ENCODE data around the gene GFOD2. TPM values are rescaled to one million over a fixed set of nuclear protein-coding genes. Genes with fewer than 3 reads are reported as not detected.

GFOD2 gene
- total RNA-seq, 1 donor: 11.9 TPM

DNA sequence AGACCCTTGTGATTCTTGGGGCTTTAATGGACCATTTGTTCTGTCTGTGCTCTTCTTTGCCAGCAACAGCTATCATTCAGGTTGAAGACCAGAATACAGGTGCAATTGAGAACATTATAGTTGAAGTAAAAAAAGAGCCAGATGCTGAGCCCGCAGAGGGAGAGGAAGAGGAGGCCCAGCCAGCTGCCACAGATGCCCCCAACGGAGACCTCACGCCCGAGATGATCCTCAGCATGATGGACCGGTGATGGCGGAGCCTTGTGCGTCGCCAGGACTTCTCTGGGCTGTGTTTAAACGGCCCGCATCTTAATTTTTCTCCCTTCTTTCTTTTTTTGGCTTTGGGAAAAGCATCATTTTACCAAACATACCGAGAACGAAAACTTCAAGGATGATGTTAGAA is 81.5 kb downstream of the GFOD2 start:
- TF ChIP-seq, protein P1, sequence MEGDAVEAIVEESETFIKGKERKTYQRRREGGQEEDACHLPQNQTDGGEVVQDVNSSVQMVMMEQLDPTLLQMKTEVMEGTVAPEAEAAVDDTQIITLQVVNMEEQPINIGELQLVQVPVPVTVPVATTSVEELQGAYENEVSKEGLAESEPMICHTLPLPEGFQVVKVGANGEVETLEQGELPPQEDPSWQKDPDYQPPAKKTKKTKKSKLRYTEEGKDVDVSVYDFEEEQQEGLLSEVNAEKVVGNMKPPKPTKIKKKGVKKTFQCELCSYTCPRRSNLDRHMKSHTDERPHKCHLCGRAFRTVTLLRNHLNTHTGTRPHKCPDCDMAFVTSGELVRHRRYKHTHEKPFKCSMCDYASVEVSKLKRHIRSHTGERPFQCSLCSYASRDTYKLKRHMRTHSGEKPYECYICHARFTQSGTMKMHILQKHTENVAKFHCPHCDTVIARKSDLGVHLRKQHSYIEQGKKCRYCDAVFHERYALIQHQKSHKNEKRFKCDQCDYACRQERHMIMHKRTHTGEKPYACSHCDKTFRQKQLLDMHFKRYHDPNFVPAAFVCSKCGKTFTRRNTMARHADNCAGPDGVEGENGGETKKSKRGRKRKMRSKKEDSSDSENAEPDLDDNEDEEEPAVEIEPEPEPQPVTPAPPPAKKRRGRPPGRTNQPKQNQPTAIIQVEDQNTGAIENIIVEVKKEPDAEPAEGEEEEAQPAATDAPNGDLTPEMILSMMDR (IDR thresholded peaks at IDR 0.05; ENCODE audit: insufficient read depth, low read length): no peak
- no peak overlapping the region for H3K4me3 ChIP-seq (ENCODE audit: low read depth, low read length)
- no peak for DNase-seq (ENCODE audit: low read depth)

- TF ChIP-seq, protein P1 (IDR thresholded peaks at IDR 0.05; ENCODE audit: insufficient read depth, low read length): no peak
- no peak for DNase-seq (ENCODE audit: low read depth)
- H3K4me3 ChIP-seq (ENCODE audit: low read depth, low read length): no peak overlapping the region
Observed at GRCh38 chr16:67636713-67637112, 82.4 kb downstream of the GFOD2 start.

GRCh38 chr16:67632415-67633172 is 86.5 kb downstream of the GFOD2 start:
- DNase-seq (ENCODE audit: low read depth): peak; percentile 31
- TF ChIP-seq, protein P1 (IDR thresholded peaks at IDR 0.05; ENCODE audit: insufficient read depth, low read length): no peak
- H3K4me3 ChIP-seq (ENCODE audit: low read depth, low read length): no peak overlapping the region

- TF ChIP-seq, protein P1 (IDR thresholded peaks at IDR 0.05; ENCODE audit: insufficient read depth, low read length): no peak
- DNase-seq (ENCODE audit: low read depth): no peak
- H3K4me3 ChIP-seq (ENCODE audit: low read depth, low read length): no peak overlapping the region
Observed at GRCh38 chr16:67628216-67628615, 90.9 kb downstream of the GFOD2 start.

Other genes starting within 250 kb of the GFOD2 start
- 47.8 and 114 TPM in 2 replicates for gene ATP6V0D1, start 238.2 kb downstream of the GFOD2 start, total RNA-seq (ENCODE audit: low replicate concordance)
- gene AGRP, start 235.8 kb downstream of the GFOD2 start, total RNA-seq (ENCODE audit: low replicate concordance): not detected in 2 replicates
- gene RIPOR1, start 190.5 kb downstream of the GFOD2 start, total RNA-seq (ENCODE audit: low replicate concordance): 29.3 and 64.7 TPM in 2 replicates
- 22.1 and 34.3 TPM in 2 replicates for gene CTCF, start 156.8 kb downstream of the GFOD2 start, total RNA-seq (ENCODE audit: low replicate concordance)
- 0.09 and 0.49 TPM in 2 replicates for gene CARMIL2, start 74.2 kb downstream of the GFOD2 start, total RNA-seq (ENCODE audit: low replicate concordance)
- gene ACD, start 59.1 kb downstream of the GFOD2 start, total RNA-seq (ENCODE audit: low replicate concordance): 8.8 and 23.1 TPM in 2 replicates
- gene PARD6A, start 58.4 kb downstream of the GFOD2 start, total RNA-seq (ENCODE audit: low replicate concordance): 1.4 TPM in 1 of 2 replicates, not detected in the other
- 14.1 and 19.2 TPM in 2 replicates for gene ENKD1, start 52.6 kb downstream of the GFOD2 start, total RNA-seq (ENCODE audit: low replicate concordance)
- 3.3 and 14.8 TPM in 2 replicates for gene C16orf86, start 52.5 kb downstream of the GFOD2 start, total RNA-seq (ENCODE audit: low replicate concordance)
- gene RANBP10, start 87.2 kb upstream of the GFOD2 start, total RNA-seq (ENCODE audit: low replicate concordance): 3.1 and 6.4 TPM in 2 replicates
- 0.99 and 1.8 TPM in 2 replicates for gene TSNAXIP1, start 87.6 kb upstream of the GFOD2 start, total RNA-seq (ENCODE audit: low replicate concordance)
- 19.8 and 21.1 TPM in 2 replicates for gene THAP11, start 123.0 kb upstream of the GFOD2 start, total RNA-seq (ENCODE audit: low replicate concordance)
- 24.4 and 155 TPM in 2 replicates for gene NUTF2, start 127.6 kb upstream of the GFOD2 start, total RNA-seq (ENCODE audit: low replicate concordance)
- gene CENPT, start 128.4 kb upstream of the GFOD2 start, total RNA-seq (ENCODE audit: low replicate concordance): 28.9 and 39.9 TPM in 2 replicates
- 29.1 and 47.4 TPM in 2 replicates for gene EDC4, start 153.7 kb upstream of the GFOD2 start, total RNA-seq (ENCODE audit: low replicate concordance)
- gene NRN1L, start 165.6 kb upstream of the GFOD2 start, total RNA-seq (ENCODE audit: low replicate concordance): not detected in 2 replicates
- gene PSKH1, start 173.9 kb upstream of the GFOD2 start, total RNA-seq (ENCODE audit: low replicate concordance): 11.0 and 19.8 TPM in 2 replicates
- 0.27 and 4.6 TPM in 2 replicates for gene CTRL, start 212.5 kb upstream of the GFOD2 start, total RNA-seq (ENCODE audit: low replicate concordance)
- gene PSMB10, start 217.5 kb upstream of the GFOD2 start, total RNA-seq (ENCODE audit: low replicate concordance): 22.7 and 42.4 TPM in 2 replicates
- gene LCAT, start 224.8 kb upstream of the GFOD2 start, total RNA-seq (ENCODE audit: low replicate concordance): 2.7 and 5.2 TPM in 2 replicates
- 32.1 and 65.6 TPM in 2 replicates for gene SLC12A4, start 249.3 kb upstream of the GFOD2 start, total RNA-seq (ENCODE audit: low replicate concordance)